ENCODE results near the gene SPDEF. TPM values are rescaled to one million over a fixed set of nuclear protein-coding genes. Genes with fewer than 3 reads are reported as not detected.

The SPDEF gene
- total RNA-seq, 1 donor from 2014 or later: 0.19 TPM

- intact Hi-C loops (cut with DNase I): no loop called here
- DNase-seq (ENCODE audit: low spot score): no peak
These were observed 29.0 kb upstream of the SPDEF start for GRCh38 chr6:34585108-34585507.

GRCh38 chr6:34584694-34585093 lies 28.6 kb upstream of the SPDEF start:
- intact Hi-C loops (cut with DNase I): no loop called here
- DNase-seq (ENCODE audit: low spot score): no peak

- no peak for DNase-seq (ENCODE audit: low spot score)
- intact Hi-C loops (cut with DNase I): no loop called here
These were observed 27.9 kb upstream of the SPDEF start for GRCh38 chr6:34583861-34584604.

- intact Hi-C loops (cut with DNase I): no loop called here
- DNase-seq (ENCODE audit: low spot score): no peak
These were observed 27.3 kb upstream of the SPDEF start for GRCh38 chr6:34583461-34583860.

- intact Hi-C loops (cut with DNase I): no loop called here
These were observed 25.4 kb upstream of the SPDEF start for GRCh38 chr6:34581561-34581920.

GRCh38 chr6:34580707-34581560 lies 24.8 kb upstream of the SPDEF start:
- DNase-seq (ENCODE audit: low spot score): no peak
- intact Hi-C loops (cut with DNase I): no loop called here

More at GRCh38 chr6:34581561-34581920, 25.4 kb upstream of the SPDEF start:
- no peak for DNase-seq (ENCODE audit: low spot score)

- no peak for DNase-seq (ENCODE audit: low spot score)
- intact Hi-C loops (cut with DNase I): no loop called here
These were observed 22.5 kb upstream of the SPDEF start for GRCh38 chr6:34578445-34579262.

- no peak for DNase-seq (ENCODE audit: low spot score)
- intact Hi-C loops (cut with DNase I): no loop called here
These were observed 20.3 kb upstream of the SPDEF start for GRCh38 chr6:34576286-34576955.

- intact Hi-C loops (cut with DNase I): no loop called here
- DNase-seq (ENCODE audit: low spot score): no peak
These were observed 19.2 kb upstream of the SPDEF start for GRCh38 chr6:34575326-34575725.

GRCh38 chr6:34574647-34575293 lies 18.6 kb upstream of the SPDEF start:
- no peak for DNase-seq (ENCODE audit: low spot score)
- intact Hi-C loops (cut with DNase I): no loop called here

GRCh38 chr6:34573567-34574183 lies 17.5 kb upstream of the SPDEF start:
- DNase-seq (ENCODE audit: low spot score): no peak

GRCh38 chr6:34572585-34572984 lies 16.5 kb upstream of the SPDEF start:
- DNase-seq (ENCODE audit: low spot score): no peak
- intact Hi-C loops (cut with DNase I): no loop called here

More at GRCh38 chr6:34573567-34574183, 17.5 kb upstream of the SPDEF start:
- intact Hi-C loops (cut with DNase I): no loop called here

GRCh38 chr6:34572021-34572420 lies 15.9 kb upstream of the SPDEF start:
- intact Hi-C loops (cut with DNase I): no loop called here
- DNase-seq (ENCODE audit: low spot score): no peak

GRCh38 chr6:34571388-34571787 lies 15.3 kb upstream of the SPDEF start:
- intact Hi-C loops (cut with DNase I): no loop called here
- DNase-seq (ENCODE audit: low spot score): no peak

- DNase-seq (ENCODE audit: low spot score): no peak
- intact Hi-C loops (cut with DNase I): no loop called here
These were observed 14.1 kb upstream of the SPDEF start for GRCh38 chr6:34570066-34570833.

GRCh38 chr6:34569361-34569973 lies 13.3 kb upstream of the SPDEF start:
- DNase-seq (ENCODE audit: low spot score): no peak
- intact Hi-C loops (cut with DNase I): no loop called here

GRCh38 chr6:34568341-34569201 lies 12.4 kb upstream of the SPDEF start:
- DNase-seq (ENCODE audit: low spot score): no peak
- intact Hi-C loops (cut with DNase I): no loop called here

Data from cardiac septum (tissue), 1 donor.